Suprapubic skin (tissue), 4 donors: Measurements from ENCODE around the gene GALP. TPM values are rescaled to one million over a fixed set of nuclear protein-coding genes. Genes with fewer than 3 reads are reported as not detected.
"Not testable (repeated sequence)": the region's sequence is repeated elsewhere in the genome, so short reads cannot be mapped to it uniquely, and the experiment has no call there.

Experiments
- DNase-seq, 2 donors: peaks; one replicate each; pipeline ENCODE4 v3.0.0-alpha.2; 2019; ENCODE audit warnings: low spot score in 2 of 2
- H3K27ac ChIP-seq: fragments of 200-600 bp; sonication (generic); one replicate; pipeline ENCODE4 v1.5.1; 2019
- H3K27me3 ChIP-seq: fragments of 200-600 bp; sonication (generic); one replicate; pipeline ENCODE4 v1.5.1; 2019
- H3K36me3 ChIP-seq: fragments of 200-600 bp; sonication (generic); one replicate; pipeline ENCODE4 v1.5.1; 2019
- H3K4me1 ChIP-seq: fragments of 200-600 bp; sonication (generic); one replicate; pipeline ENCODE4 v1.5.1; 2019
- H3K4me3 ChIP-seq: fragments of 200-600 bp; sonication (generic); one replicate; pipeline ENCODE4 v1.5.1; 2019; ENCODE audit warnings: mild to moderate bottlenecking
- H3K9me3 ChIP-seq: fragments of 200-600 bp; sonication (generic); one replicate; pipeline ENCODE4 v1.5.1; 2019
- EP300 ChIP-seq: sonication (generic); formaldehyde crosslinking; IDR thresholded peaks from one replicate; pipeline ENCODE4 v1.6.1; 2017; ENCODE audit warnings: antibody characterized with exemption
- POLR2A ChIP-seq, 2 donors: fragments of 450-650 bp; IDR thresholded peaks; one replicate each; pipeline ENCODE4 v1.6.1; 2017; ENCODE audit warnings: antibody characterized with exemption in 2 of 2, mild to moderate bottlenecking in 2 of 2, moderate library complexity in 2 of 2
- POLR2AphosphoS5 ChIP-seq, 3 donors: sonication (generic); formaldehyde crosslinking; IDR thresholded peaks; one replicate each; pipeline ENCODE4 v1.6.1; 2017; ENCODE audit warnings: antibody characterized with exemption in 3 of 3
- WGBS: methylation state at CpG from one replicate; pipeline ENCODE4 v1.1.5; 2018; 5-methylcytosine and 5-hydroxymethylcytosine counted together
- total RNA-seq, 4 donors: library from RNA; depleted of rRNA; stranded (reverse); fragments of >200 nt; gene quantifications; one replicate each; pipeline ENCODE4 v1.1.0, GENCODE V29; 2016
- TF ChIP-seq, protein P1 (sequence below), 2 donors: fragments of 200-600 bp in 1 of 2; fragments of 450-650 bp in 1 of 2; sonication (generic) in 1 of 2; IDR thresholded peaks; one replicate each; pipeline ENCODE4 v1.5.1; 2016 to 2019; ENCODE audit warnings: antibody characterized with exemption in 2 of 2, mild to moderate bottlenecking in 1 of 2, moderate library complexity in 1 of 2

GALP gene
- total RNA-seq, 4 donors from 2014 or later, result not detected

DNA sequence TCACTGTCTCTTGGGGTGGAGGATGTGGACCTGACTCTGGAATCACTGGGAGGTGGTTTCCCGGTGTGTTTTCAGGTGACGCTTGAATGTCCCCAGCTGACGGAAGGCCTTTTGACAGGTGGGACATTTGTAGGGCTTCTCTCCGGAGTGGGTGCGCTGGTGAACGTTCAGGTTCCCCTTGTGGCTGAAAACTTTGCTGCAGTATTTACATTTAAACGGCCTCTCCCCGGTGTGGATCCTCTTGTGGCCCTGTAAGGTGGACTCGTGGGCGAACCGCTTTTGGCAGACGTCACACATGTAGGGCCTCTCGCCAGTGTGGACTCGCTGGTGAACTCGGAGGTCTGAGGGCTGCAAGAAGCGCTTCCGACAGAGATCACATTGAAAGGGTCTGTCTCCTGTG lies 14.0 kb downstream of the GALP start:
- DNase-seq, result no peak
- no peaks in the 10 kb centered on the region for H3K36me3 ChIP-seq
- no peaks in the 10 kb centered on the region for H3K9me3 ChIP-seq
- TF ChIP-seq EP300 (no peak), POLR2A (IDR thresholded peaks at IDR 0.05) (no peak), POLR2AphosphoS5 (IDR thresholded peaks at IDR 0.05) (no peak)
- TF ChIP-seq, protein P1, sequence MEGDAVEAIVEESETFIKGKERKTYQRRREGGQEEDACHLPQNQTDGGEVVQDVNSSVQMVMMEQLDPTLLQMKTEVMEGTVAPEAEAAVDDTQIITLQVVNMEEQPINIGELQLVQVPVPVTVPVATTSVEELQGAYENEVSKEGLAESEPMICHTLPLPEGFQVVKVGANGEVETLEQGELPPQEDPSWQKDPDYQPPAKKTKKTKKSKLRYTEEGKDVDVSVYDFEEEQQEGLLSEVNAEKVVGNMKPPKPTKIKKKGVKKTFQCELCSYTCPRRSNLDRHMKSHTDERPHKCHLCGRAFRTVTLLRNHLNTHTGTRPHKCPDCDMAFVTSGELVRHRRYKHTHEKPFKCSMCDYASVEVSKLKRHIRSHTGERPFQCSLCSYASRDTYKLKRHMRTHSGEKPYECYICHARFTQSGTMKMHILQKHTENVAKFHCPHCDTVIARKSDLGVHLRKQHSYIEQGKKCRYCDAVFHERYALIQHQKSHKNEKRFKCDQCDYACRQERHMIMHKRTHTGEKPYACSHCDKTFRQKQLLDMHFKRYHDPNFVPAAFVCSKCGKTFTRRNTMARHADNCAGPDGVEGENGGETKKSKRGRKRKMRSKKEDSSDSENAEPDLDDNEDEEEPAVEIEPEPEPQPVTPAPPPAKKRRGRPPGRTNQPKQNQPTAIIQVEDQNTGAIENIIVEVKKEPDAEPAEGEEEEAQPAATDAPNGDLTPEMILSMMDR (IDR thresholded peaks at IDR 0.05), result no peak
- no peak overlapping the region for H3K4me3 ChIP-seq
- no peaks in the 10 kb centered on the region for H3K4me1 ChIP-seq
- H3K27me3 ChIP-seq, result peaks cover 4% of the 10 kb centered on the region
- H3K27ac ChIP-seq, result no peak overlapping the region
- 80% methylated on average over 17 of the region's 17 CpGs for WGBS

GRCh38 chr19:56191115-56191514 lies 15.3 kb downstream of the GALP start:
- WGBS, result 74% methylated on average over 7 of the region's 7 CpGs
- Histone ChIP-seq H3K9me3 (no peaks in the 10 kb centered on the region), H3K4me3 (no peak overlapping the region), H3K27me3 (peaks cover 4% of the 10 kb centered on the region), H3K36me3 (no peaks in the 10 kb centered on the region), H3K4me1 (no peaks in the 10 kb centered on the region), H3K27ac (no peak overlapping the region)
- TF ChIP-seq POLR2AphosphoS5 (IDR thresholded peaks at IDR 0.05), result no peak
- no peak for DNase-seq

DNA sequence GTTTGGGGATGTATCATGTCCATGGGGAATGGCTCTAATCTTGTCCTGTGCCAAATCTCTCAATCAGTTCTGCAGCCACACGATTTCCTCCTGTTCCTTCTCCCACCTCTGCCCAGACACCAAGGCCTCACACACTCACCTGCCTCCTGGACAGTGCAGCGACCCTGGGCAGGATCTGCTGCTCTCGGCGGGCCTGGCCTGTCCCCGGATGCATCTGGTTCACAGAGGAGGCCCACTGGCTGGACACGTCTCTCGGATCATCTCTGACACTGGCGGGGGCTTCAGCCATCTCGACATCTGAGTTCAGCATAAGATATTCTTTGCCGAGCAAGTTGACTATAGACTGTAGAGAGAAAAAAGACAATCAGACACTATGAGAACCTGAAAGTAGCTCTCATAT lies 15.9 kb downstream of the GALP start:
- no peak overlapping the region for H3K4me3 ChIP-seq
- H3K36me3 ChIP-seq, result no peaks in the 10 kb centered on the region
- H3K27me3 ChIP-seq, result peaks cover 3% of the 10 kb centered on the region
- no peak for TF ChIP-seq POLR2A (IDR thresholded peaks at IDR 0.05)
- TF ChIP-seq, protein P1 (IDR thresholded peaks at IDR 0.05), result no peak
- no peak for TF ChIP-seq POLR2AphosphoS5 (IDR thresholded peaks at IDR 0.05)
- TF ChIP-seq EP300, result no peak
- no peak for DNase-seq
- H3K9me3 ChIP-seq, result no peaks in the 10 kb centered on the region
- H3K27ac ChIP-seq, result no peak overlapping the region
- WGBS, result 80% methylated on average over 10 of the region's 10 CpGs
- H3K4me1 ChIP-seq, result no peaks in the 10 kb centered on the region

GRCh38 chr19:56193981-56194640 lies 18.3 kb downstream of the GALP start:
- no peaks in the 10 kb centered on the region for H3K9me3 ChIP-seq
- no peaks in the 10 kb centered on the region for H3K4me1 ChIP-seq
- no peaks in the 10 kb centered on the region for H3K36me3 ChIP-seq
- no peak overlapping the region for H3K27ac ChIP-seq
- no peak overlapping the region for H3K4me3 ChIP-seq
- no peaks in the 10 kb centered on the region for H3K27me3 ChIP-seq
- TF ChIP-seq POLR2A (IDR thresholded peaks at IDR 0.05) (no peak), POLR2AphosphoS5 (IDR thresholded peaks at IDR 0.05) (no peak), EP300 (no peak)
- TF ChIP-seq, protein P1 (IDR thresholded peaks at IDR 0.05), result no peak
- no peak for DNase-seq
- 89% methylated on average over 12 of the region's 12 CpGs for WGBS

- not testable (repeated sequence) for H3K9me3 ChIP-seq, H3K4me1 ChIP-seq, H3K27me3 ChIP-seq, H3K27ac ChIP-seq, H3K36me3 ChIP-seq, DNase-seq, H3K4me3 ChIP-seq
- 81% methylated on average over 21 of the region's 23 CpGs for WGBS
Observed at GRCh38 chr19:56197646-56198045, 21.8 kb downstream of the GALP start, which contains the start of gene ZSCAN5B. Gene ZSCAN5B, minus strand, starts transcription at chr19:56197783. Its CDS starts 4,731 bp downstream, at chr19:56193052.

DNA sequence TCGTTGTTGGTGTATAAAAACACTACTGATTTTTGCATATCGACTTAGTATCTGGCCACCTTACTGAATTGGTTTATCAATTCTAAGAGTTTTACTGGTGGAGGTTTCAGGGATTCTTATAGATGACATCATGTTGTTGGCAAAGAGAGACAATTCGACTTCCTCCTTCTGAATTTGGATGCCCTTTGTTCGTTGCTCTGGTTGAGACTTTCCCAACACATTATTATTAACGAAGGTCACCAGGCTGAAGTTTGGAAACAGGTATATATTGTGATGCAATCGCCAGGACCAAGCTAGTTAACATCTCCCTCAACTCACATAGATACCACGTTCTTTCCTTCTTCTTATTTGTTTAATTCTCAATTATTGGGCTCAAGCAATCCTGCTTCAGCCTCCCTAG lies 23.9 kb downstream of the GALP start:
- H3K36me3 ChIP-seq, result no peaks in the 10 kb centered on the region
- H3K27ac ChIP-seq, result no peak overlapping the region
- H3K27me3 ChIP-seq, result no peaks in the 10 kb centered on the region
- H3K4me1 ChIP-seq, result no peaks in the 10 kb centered on the region
- 62% methylated on average over 7 of the region's 7 CpGs for WGBS
- TF ChIP-seq POLR2A (IDR thresholded peaks at IDR 0.05) (no peak), POLR2AphosphoS5 (IDR thresholded peaks at IDR 0.05) (no peak), EP300 (no peak)
- TF ChIP-seq, protein P1 (IDR thresholded peaks at IDR 0.05), result no peak
- H3K4me3 ChIP-seq, result no peak overlapping the region
- no peaks in the 10 kb centered on the region for H3K9me3 ChIP-seq
- DNase-seq, result no peak
